IMR-90 (cell line): Measurements from ENCODE around the gene GPC5. TPM values are rescaled to one million over a fixed set of nuclear protein-coding genes. Genes with fewer than 3 reads are reported as not detected.

Source experiments
- ATAC-seq: fragments of 200-7000 bp; cut with Tn5 transposase; 2 replicates; pipeline ENCODE4 v1.9.1; 2020; ENCODE audit warnings: low read depth, mild to moderate bottlenecking, moderate library complexity
- BruUV-seq: library from RNA; stranded (reverse); fragments of 400-500 nt; replicated peaks from 2 replicates; lab custom pipeline; 2021; lab: Mats Ljungman, UMichigan
- CTCF ChIA-PET: fragments of 300-600 bp; formaldehyde crosslinking; extraction: SDS; loops from one replicate; lab custom pipeline; 2021; ENCODE audit warnings: antibody characterized with exemption; lab: Yijun Ruan, JAX
- POLR2A ChIA-PET: fragments of 300-600 bp; sonication (Branson Sonifier 250); formaldehyde crosslinking; loops from one replicate; lab custom pipeline; 2022; ENCODE audit warnings: antibody characterized with exemption; ENCODE audit not compliant: unreplicated experiment; lab: Charles Lee
- DNase-seq: peaks from one replicate; pipeline ENCODE4 v3.0.0; 2013
- H2AFZ ChIP-seq: replicated peaks from 2 replicates; pipeline ENCODE3; 2013; ENCODE audit warnings: low read length, mild to moderate bottlenecking; ENCODE audit not compliant: poor library complexity
- H2AK5ac ChIP-seq: 2 replicates; pipeline ENCODE4 v1.6.1; 2013; ENCODE audit warnings: low read depth, low read length, inconsistent platforms
- H2AK9ac ChIP-seq: replicated peaks from 2 replicates; pipeline ENCODE3; 2013; ENCODE audit warnings: mild to moderate bottlenecking, low read depth, low read length, moderate library complexity; ENCODE audit not compliant: poor library complexity
- H2BK120ac ChIP-seq: 2 replicates; pipeline ENCODE4 v1.6.1; 2013; ENCODE audit warnings: low read depth, low read length, inconsistent platforms
- H2BK15ac ChIP-seq: 3 replicates; pipeline ENCODE4 v1.6.1; 2013; ENCODE audit warnings: low read depth, low read length, inconsistent platforms
- H2BK20ac ChIP-seq: 2 replicates; pipeline ENCODE4 v1.6.1; 2013; ENCODE audit warnings: low read depth, mild to moderate bottlenecking, inconsistent platforms, low read length, moderate library complexity
- H2BK5ac ChIP-seq: 2 replicates; pipeline ENCODE4 v1.6.1; 2013; ENCODE audit warnings: mild to moderate bottlenecking, low read depth, low read length, inconsistent platforms; ENCODE audit not compliant: poor library complexity, severe bottlenecking
- H3K14ac ChIP-seq: replicated peaks from 2 replicates; pipeline ENCODE4 v1.6.1; 2013; ENCODE audit warnings: low read depth, low read length, inconsistent platforms
- H3K18ac ChIP-seq: 2 replicates; pipeline ENCODE4 v1.6.1; 2013; ENCODE audit warnings: low read depth, low read length, control low read depth
- H3K23ac ChIP-seq: 2 replicates; pipeline ENCODE4 v1.6.1; 2013; ENCODE audit warnings: low read depth, low read length, inconsistent platforms
- H3K27ac ChIP-seq: 2 replicates; pipeline ENCODE4 v1.5.1; 2013; ENCODE audit warnings: mild to moderate bottlenecking, control low read depth, low read length; ENCODE audit not compliant: insufficient read depth
- H3K27me3 ChIP-seq: 2 replicates; pipeline ENCODE4 v1.6.1; 2013; ENCODE audit warnings: low read length; ENCODE audit not compliant: control insufficient read depth, insufficient read depth
- H3K36me3 ChIP-seq: 2 replicates; pipeline ENCODE4 v1.6.1; 2013; ENCODE audit warnings: low read length, mixed read lengths; ENCODE audit not compliant: control insufficient read depth, insufficient read depth
- H3K4ac ChIP-seq: 2 replicates; pipeline ENCODE4 v1.6.1; 2013; ENCODE audit warnings: low read depth, low read length, inconsistent platforms
- H3K4me1 ChIP-seq: 2 replicates; pipeline ENCODE4 v1.6.1; 2013; ENCODE audit warnings: low read length, mixed read lengths; ENCODE audit not compliant: control insufficient read depth, insufficient read depth
- H3K4me2 ChIP-seq: 2 replicates; pipeline ENCODE4 v1.6.1; 2013; ENCODE audit warnings: low read depth, mild to moderate bottlenecking, control low read depth, low read length, moderate library complexity
- H3K4me3 ChIP-seq: 2 replicates; pipeline ENCODE4 v1.5.1; 2013; ENCODE audit warnings: low read depth, mild to moderate bottlenecking, control low read depth, low read length, moderate library complexity; ENCODE audit not compliant: insufficient read depth
- H3K56ac ChIP-seq: 2 replicates; pipeline ENCODE4 v1.6.1; 2013; ENCODE audit warnings: low read length, inconsistent platforms; ENCODE audit not compliant: insufficient read depth; ENCODE audit errors: extremely low read depth
- H3K79me1 ChIP-seq, 2 experiments: 2 replicates each; pipeline ENCODE4 v1.6.1; 2013; ENCODE audit warnings: low read length in 2 of 2, inconsistent platforms in 1 of 2, low read depth in 1 of 2
- H3K9ac ChIP-seq: 2 replicates; pipeline ENCODE4 v1.6.1; 2013; ENCODE audit warnings: low read depth, low read length, control low read depth
- H3K9me1 ChIP-seq: 2 replicates; pipeline ENCODE4 v1.6.1; 2013; ENCODE audit warnings: low read length, inconsistent platforms; ENCODE audit not compliant: insufficient read depth
- H3K9me3 ChIP-seq: 2 replicates; pipeline ENCODE4 v1.6.1; 2013; ENCODE audit warnings: low read length; ENCODE audit not compliant: control insufficient read depth, insufficient read depth
- H4K20me1 ChIP-seq: 2 replicates; pipeline ENCODE4 v1.6.1; 2013; ENCODE audit warnings: low read length, inconsistent platforms; ENCODE audit not compliant: insufficient read depth
- H4K5ac ChIP-seq: 2 replicates; pipeline ENCODE4 v1.6.1; 2013; ENCODE audit warnings: mild to moderate bottlenecking, low read depth, low read length, control low read depth
- H4K8ac ChIP-seq, 2 experiments: 2 replicates each; pipeline ENCODE4 v1.6.1; 2013; ENCODE audit warnings: low read depth in 2 of 2, low read length in 2 of 2, control low read depth in 1 of 2, inconsistent platforms in 1 of 2
- H4K91ac ChIP-seq: 2 replicates; pipeline ENCODE4 v1.6.1; 2013; ENCODE audit warnings: low read depth, low read length, inconsistent platforms; ENCODE audit not compliant: insufficient read depth
- POLR2A ChIP-seq: IDR thresholded peaks from 2 replicates; pipeline ENCODE4 v1.6.1; 2012; ENCODE audit warnings: mild to moderate bottlenecking, low read depth, low read length
- WGBS, 2 experiments: methylation state at CpG; one replicate each; pipeline versions ENCODE4 v1.1.5 to v1.1.7; 2013; ENCODE audit warnings: missing lambda C conversion rate in 2 of 2; ENCODE audit not compliant: insufficient read length in 1 of 2; ENCODE audit errors: extremely low coverage in 2 of 2; 5-methylcytosine and 5-hydroxymethylcytosine counted together
- dilution Hi-C: fragments of 300-500 bp; cut with HindIII; formaldehyde crosslinking; loops from one replicate; pipeline ENCODE4 v1.14.3; 2018; ENCODE audit warnings: low sequenced_read_pairs; ENCODE audit not compliant: unreplicated experiment
- in situ Hi-C: fragments of 300-500 bp; cut with MboI; formaldehyde crosslinking; loops from 3 replicates; pipeline ENCODE4 v1.14.3; 2019; ENCODE audit warnings: low sequenced_read_pairs, inconsistent platforms, mixed read lengths
- intact Hi-C: fragments of 100-400 bp; cut with micrococcal nuclease; formaldehyde crosslinking; loops from 2 replicates; pipeline ENCODE4 v1.10.0; 2022
- polyA plus RNA-seq, 3 experiments: library from polyadenylated mRNA; depleted of rRNA; stranded (reverse); fragments of >200 nt; gene quantifications; 2 replicates each; pipeline ENCODE4 v1.2.3, GENCODE V29; 2012; ENCODE audit warnings: low replicate concordance in 1 of 3
- total RNA-seq: library from RNA; depleted of rRNA; stranded (reverse); fragments of >200 nt; gene quantifications from 2 replicates; pipeline ENCODE4 v1.2.3, GENCODE V29; 2012

The GPC5 gene
- total and polyA plus RNA-seq, 2 of the 4 experiments (the other 2 are of a cell fraction): 0.94 to 1.8 TPM

DNA sequence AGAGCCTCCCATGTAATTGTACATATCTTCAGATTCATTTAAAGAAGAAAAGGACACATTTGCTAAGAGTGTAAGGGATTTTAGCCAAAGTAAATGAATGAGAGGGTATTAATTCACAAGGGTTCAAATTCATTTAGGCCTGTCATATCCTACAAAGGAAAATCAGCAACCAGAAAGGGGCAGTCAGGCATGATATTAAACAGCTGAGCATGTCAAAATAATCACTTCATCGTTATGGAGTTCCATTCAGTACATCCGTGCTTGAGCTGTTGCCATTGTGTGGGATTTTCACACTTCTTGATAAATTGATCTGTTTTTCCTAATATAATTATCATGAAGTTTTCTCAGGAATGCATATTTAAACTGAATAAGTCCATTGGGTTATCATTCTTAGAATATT is 567.1 kb downstream of the GPC5 start:
- H2AK5ac ChIP-seq: no peak overlapping the region

More for the DNA sequence above, 567.1 kb downstream of the GPC5 start:
- no peaks in the 10 kb centered on the region for H3K79me1 ChIP-seq
- H2BK5ac ChIP-seq: no peak overlapping the region
- no peak overlapping the region for H4K5ac ChIP-seq
- H3K4ac ChIP-seq: no peak overlapping the region
- CTCF ChIA-PET: interaction anchor here (0.6 kb wide), 1 partner anchor 315 kb away, joined by 6 read pairs; no protein-coding TSS in a partner anchor
- no peaks in the 10 kb centered on the region for H3K9me1 ChIP-seq
- ATAC-seq (no peak), DNase-seq (no peak)
- no peak overlapping the region for H3K4me2 ChIP-seq
- no CpG with 5 or more reads among the region's 2 CpGs for WGBS, 2 experiments
- H3K23ac ChIP-seq: no peak overlapping the region
- no peak overlapping the region for H4K91ac ChIP-seq
- dilution Hi-C loops: no loop called here
- H2BK20ac ChIP-seq: no peak overlapping the region
- no peak for TF ChIP-seq POLR2A
- no peak overlapping the region for H3K9ac ChIP-seq
- H3K18ac ChIP-seq: no peak overlapping the region
- no peaks in the 10 kb centered on the region for H4K20me1 ChIP-seq
- H3K56ac ChIP-seq: no peak overlapping the region
- in situ Hi-C loops: no loop called here
- no peak overlapping the region for H3K14ac ChIP-seq
- no peaks in the 10 kb centered on the region for H3K4me1 ChIP-seq
- no peaks in the 10 kb centered on the region for H3K9me3 ChIP-seq
- H2AFZ ChIP-seq: no peak overlapping the region
- H3K36me3 ChIP-seq: no peaks in the 10 kb centered on the region
- no peak overlapping the region for H2BK15ac ChIP-seq
- H3K27ac ChIP-seq: no peak overlapping the region
- H3K27me3 ChIP-seq: no peaks in the 10 kb centered on the region
- BruUV-seq: no TSS peak
- H3K4me3 ChIP-seq: no peak overlapping the region
- H2BK120ac ChIP-seq: no peak overlapping the region
- POLR2A ChIA-PET: no interaction called here
- intact Hi-C loops: no loop called here
- H2AK9ac ChIP-seq: no peak overlapping the region
- H4K8ac ChIP-seq: no peak overlapping the region
